Parathyroid adenoma (tissue), 2 donors: Measurements from ENCODE around the gene PNCK.
A peak's percentile ranks its signal among the peaks of the same experiment; 100 is the strongest.

Experiments
- H2AFZ ChIP-seq: fragments of 300-600 bp; sonication (generic); one replicate; pipeline ENCODE4 v1.7.0; 2017; ENCODE audit warnings: antibody characterized with exemption, mild to moderate bottlenecking
- H3K27ac ChIP-seq: fragments of 300-600 bp; sonication (generic); one replicate; pipeline ENCODE4 v1.7.0; 2017
- H3K27me3 ChIP-seq: fragments of 300-600 bp; sonication (generic); one replicate; pipeline ENCODE4 v1.7.0; 2017; ENCODE audit warnings: low read length; ENCODE audit not compliant: control insufficient read depth, insufficient read depth
- H3K36me3 ChIP-seq: fragments of 300-600 bp; sonication (generic); one replicate; pipeline ENCODE4 v1.7.0; 2017; ENCODE audit warnings: low read length; ENCODE audit not compliant: control insufficient read depth, insufficient read depth
- H3K4me1 ChIP-seq: fragments of 300-600 bp; sonication (generic); one replicate; pipeline ENCODE4 v1.7.0; 2017; ENCODE audit warnings: control low read depth
- H3K4me2 ChIP-seq: fragments of 300-600 bp; sonication (generic); one replicate; pipeline ENCODE4 v1.7.0; 2017; ENCODE audit warnings: low read length
- H3K4me3 ChIP-seq: fragments of 300-600 bp; sonication (generic); one replicate; pipeline ENCODE4 v1.7.0; 2017; ENCODE audit warnings: low read depth, low read length
- H3K79me2 ChIP-seq: fragments of 300-600 bp; sonication (generic); one replicate; pipeline ENCODE4 v1.7.0; 2017; ENCODE audit warnings: control low read depth
- H3K9ac ChIP-seq: fragments of 300-600 bp; sonication (generic); one replicate; pipeline ENCODE4 v1.7.0; 2017; ENCODE audit warnings: mild to moderate bottlenecking
- H3K9me3 ChIP-seq: fragments of 300-600 bp; sonication (generic); one replicate; pipeline ENCODE4 v1.7.0; 2017; ENCODE audit warnings: low read length; ENCODE audit not compliant: control insufficient read depth
- CTCF ChIP-seq: fragments of 300-600 bp; sonication (generic); IDR thresholded peaks from one replicate; pipeline ENCODE4 v1.7.0; 2017; ENCODE audit warnings: antibody characterized with exemption, mild to moderate bottlenecking
- donor health status: primary hyperparathyroidism.

PNCK gene

GRCh38 chrX:153687121-153688039, 13.8 kb upstream of the PNCK start, which contains the start of gene SLC6A8:
Gene SLC6A8, plus strand, starts transcription at chrX:153687926. Its CDS starts 649 bp downstream, at chrX:153688575.
- no peaks in the 10 kb centered on the region for H3K9me3 ChIP-seq
- H3K36me3 ChIP-seq = no peaks in the 10 kb centered on the region
- H3K79me2 ChIP-seq = no peaks in the 10 kb centered on the region
- H3K9ac ChIP-seq = no peak within 1 kb of the TSS
- H3K4me2 ChIP-seq = peak within 1 kb of the TSS; percentile 25
- H2AFZ ChIP-seq = peak within 1 kb of the TSS; percentile 89
- H3K4me1 ChIP-seq = no peaks in the 10 kb centered on the region
- peak; percentile 23 for TF ChIP-seq CTCF
- no peak within 1 kb of the TSS for H3K27ac ChIP-seq
- H3K4me3 ChIP-seq = peak within 1 kb of the TSS; percentile 31
- H3K27me3 ChIP-seq = no peaks in the 10 kb centered on the region

GRCh38 chrX:153686711-153687110, 13.1 kb upstream of the PNCK start:
- H3K4me3 ChIP-seq = no peak overlapping the region
- no peaks in the 10 kb centered on the region for H3K79me2 ChIP-seq
- H3K27me3 ChIP-seq = no peaks in the 10 kb centered on the region
- H3K4me1 ChIP-seq = no peaks in the 10 kb centered on the region
- no peak overlapping the region for H3K9ac ChIP-seq
- H3K27ac ChIP-seq = no peak overlapping the region
- H3K36me3 ChIP-seq = no peaks in the 10 kb centered on the region
- H2AFZ ChIP-seq = no peak overlapping the region
- H3K9me3 ChIP-seq = no peaks in the 10 kb centered on the region
- no peak overlapping the region for H3K4me2 ChIP-seq
- TF ChIP-seq CTCF = no peak

GRCh38 chrX:153685751-153686696, 12.4 kb upstream of the PNCK start:
- H2AFZ ChIP-seq = no peak overlapping the region
- H3K36me3 ChIP-seq = no peaks in the 10 kb centered on the region
- no peaks in the 10 kb centered on the region for H3K27me3 ChIP-seq
- no peak overlapping the region for H3K27ac ChIP-seq
- no peak overlapping the region for H3K4me3 ChIP-seq
- H3K4me1 ChIP-seq = no peaks in the 10 kb centered on the region
- no peaks in the 10 kb centered on the region for H3K79me2 ChIP-seq
- TF ChIP-seq CTCF = no peak
- H3K4me2 ChIP-seq = no peak overlapping the region
- no peak overlapping the region for H3K9ac ChIP-seq
- no peaks in the 10 kb centered on the region for H3K9me3 ChIP-seq

- no peak for TF ChIP-seq CTCF
- Histone ChIP-seq H2AFZ (no peak overlapping the region), H3K9ac (no peak overlapping the region), H3K27me3 (no peaks in the 10 kb centered on the region), H3K36me3 (no peaks in the 10 kb centered on the region), H3K9me3 (no peaks in the 10 kb centered on the region), H3K4me1 (no peaks in the 10 kb centered on the region), H3K4me3 (no peak overlapping the region), H3K27ac (no peak overlapping the region), H3K79me2 (no peaks in the 10 kb centered on the region), H3K4me2 (no peak overlapping the region)
Observed at GRCh38 chrX:153685156-153685536, 11.5 kb upstream of the PNCK start.
